Endothelial cell (in vitro differentiated cells): ENCODE measurements around the gene SLC25A17. TPM values are rescaled to one million over a fixed set of nuclear protein-coding genes. Genes with fewer than 3 reads are reported as not detected.

Experiments
- DNase-seq: peaks from one replicate; pipeline ENCODE4 v3.0.0; 2021; ENCODE audit warnings: low spot score
- H3K27ac Mint-ChIP-seq: one replicate; pipeline ENCODE4 v1.8.0; 2021; ENCODE audit warnings: mixed read lengths, inconsistent platforms; ENCODE audit not compliant: unreplicated experiment
- H3K27me3 Mint-ChIP-seq: one replicate; pipeline ENCODE4 v1.8.0; 2021; ENCODE audit warnings: mild to moderate bottlenecking, moderate library complexity, mixed read lengths, inconsistent platforms; ENCODE audit not compliant: unreplicated experiment
- H3K36me3 Mint-ChIP-seq: one replicate; pipeline ENCODE4 v1.8.0; 2021; ENCODE audit warnings: mild to moderate bottlenecking, low read depth, mixed read lengths, inconsistent platforms; ENCODE audit not compliant: unreplicated experiment
- H3K4me1 Mint-ChIP-seq: one replicate; pipeline ENCODE4 v1.8.0; 2021; ENCODE audit warnings: mild to moderate bottlenecking, mixed read lengths, inconsistent platforms; ENCODE audit not compliant: unreplicated experiment
- H3K4me3 Mint-ChIP-seq: one replicate; pipeline ENCODE4 v1.8.0; 2021; ENCODE audit warnings: mild to moderate bottlenecking, mixed read lengths, inconsistent platforms; ENCODE audit not compliant: unreplicated experiment
- H3K9me3 Mint-ChIP-seq: one replicate; pipeline ENCODE4 v1.8.0; 2021; ENCODE audit warnings: mixed read lengths, inconsistent platforms; ENCODE audit not compliant: unreplicated experiment
- CTCF ChIP-seq: fragments of 200-600 bp; sonication (generic); IDR thresholded peaks from one replicate; pipeline ENCODE4 v1.5.0; 2021; ENCODE audit warnings: antibody characterized with exemption; ENCODE audit not compliant: unreplicated experiment
- total RNA-seq: library from RNA; stranded (reverse); fragmentation: NEBNext Ultra II Directional; extraction: Animal tissue kit (Norgen Biotek cat#: 25700); gene quantifications from one replicate; pipeline ENCODE4 v1.2.1, GENCODE V29; 2021; ENCODE audit not compliant: unreplicated experiment

The SLC25A17 gene
- total RNA-seq, 1 donor from 2014 or later, result 18.1 TPM

- H3K36me3 Mint-ChIP-seq, result no peaks in the 10 kb centered on the region
- no peak overlapping the region for H3K27ac Mint-ChIP-seq
- DNase-seq, result no peak
- H3K4me1 Mint-ChIP-seq, result peaks cover 5% of the 10 kb centered on the region
- no peak for TF ChIP-seq CTCF
- no peaks in the 10 kb centered on the region for H3K27me3 Mint-ChIP-seq
- no peaks in the 10 kb centered on the region for H3K9me3 Mint-ChIP-seq
- no peak overlapping the region for H3K4me3 Mint-ChIP-seq
Observed at GRCh38 chr22:40799008-40799407, 20.1 kb downstream of the SLC25A17 start.

GRCh38 chr22:40797427-40797826, 21.7 kb downstream of the SLC25A17 start:
- Mint-ChIP-seq H3K27me3 (no peaks in the 10 kb centered on the region), H3K36me3 (no peaks in the 10 kb centered on the region), H3K9me3 (no peaks in the 10 kb centered on the region), H3K4me1 (peaks cover 5% of the 10 kb centered on the region), H3K27ac (no peak overlapping the region), H3K4me3 (no peak overlapping the region)
- DNase-seq, result no peak
- TF ChIP-seq CTCF, result no peak

DNA sequence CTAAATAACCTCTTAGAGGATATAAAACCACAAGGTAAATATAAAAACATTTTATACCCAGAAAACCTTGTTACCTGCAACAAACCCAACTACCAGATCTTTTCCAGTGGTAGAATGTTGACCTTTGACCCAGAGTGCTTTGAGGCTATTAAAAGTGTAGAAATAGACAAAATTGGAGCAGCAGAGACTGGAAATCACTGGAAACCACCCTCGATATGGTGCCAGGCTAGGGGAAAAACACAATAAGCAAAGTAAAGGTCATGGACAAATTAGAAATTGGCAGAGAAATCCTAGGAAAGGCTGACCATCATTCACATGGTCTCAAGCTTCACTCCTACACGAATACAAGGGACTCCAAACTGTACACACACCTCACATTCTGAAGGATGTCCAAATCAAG, 26.7 kb downstream of the SLC25A17 start:
- Mint-ChIP-seq H3K27me3 (no peaks in the 10 kb centered on the region), H3K4me1 (no peaks in the 10 kb centered on the region), H3K9me3 (no peaks in the 10 kb centered on the region), H3K4me3 (no peak overlapping the region), H3K36me3 (peaks cover 3% of the 10 kb centered on the region), H3K27ac (no peak overlapping the region)
- no peak for TF ChIP-seq CTCF
- DNase-seq, result no peak

GRCh38 chr22:40791241-40791640, 27.9 kb downstream of the SLC25A17 start:
- Mint-ChIP-seq H3K36me3 (peaks cover 9% of the 10 kb centered on the region), H3K27ac (no peak overlapping the region), H3K4me1 (no peaks in the 10 kb centered on the region), H3K4me3 (no peak overlapping the region), H3K27me3 (no peaks in the 10 kb centered on the region), H3K9me3 (no peaks in the 10 kb centered on the region)
- no peak for DNase-seq
- no peak for TF ChIP-seq CTCF

GRCh38 chr22:40789131-40789530, 30.0 kb downstream of the SLC25A17 start:
- Mint-ChIP-seq H3K36me3 (peaks cover 9% of the 10 kb centered on the region), H3K27ac (no peak overlapping the region), H3K4me3 (no peak overlapping the region), H3K27me3 (no peaks in the 10 kb centered on the region), H3K4me1 (no peaks in the 10 kb centered on the region), H3K9me3 (no peaks in the 10 kb centered on the region)
- no peak for DNase-seq
- TF ChIP-seq CTCF, result no peak
